LNCAP (cell line): ENCODE data around the gene ANKS6.

Source experiments
- TF ChIP-seq, protein P1 (sequence below): fragments of 450-650 bp; IDR thresholded peaks from 2 replicates; pipeline ENCODE4 v1.5.1; 2017; ENCODE audit warnings: mild to moderate bottlenecking

ANKS6 gene

DNA sequence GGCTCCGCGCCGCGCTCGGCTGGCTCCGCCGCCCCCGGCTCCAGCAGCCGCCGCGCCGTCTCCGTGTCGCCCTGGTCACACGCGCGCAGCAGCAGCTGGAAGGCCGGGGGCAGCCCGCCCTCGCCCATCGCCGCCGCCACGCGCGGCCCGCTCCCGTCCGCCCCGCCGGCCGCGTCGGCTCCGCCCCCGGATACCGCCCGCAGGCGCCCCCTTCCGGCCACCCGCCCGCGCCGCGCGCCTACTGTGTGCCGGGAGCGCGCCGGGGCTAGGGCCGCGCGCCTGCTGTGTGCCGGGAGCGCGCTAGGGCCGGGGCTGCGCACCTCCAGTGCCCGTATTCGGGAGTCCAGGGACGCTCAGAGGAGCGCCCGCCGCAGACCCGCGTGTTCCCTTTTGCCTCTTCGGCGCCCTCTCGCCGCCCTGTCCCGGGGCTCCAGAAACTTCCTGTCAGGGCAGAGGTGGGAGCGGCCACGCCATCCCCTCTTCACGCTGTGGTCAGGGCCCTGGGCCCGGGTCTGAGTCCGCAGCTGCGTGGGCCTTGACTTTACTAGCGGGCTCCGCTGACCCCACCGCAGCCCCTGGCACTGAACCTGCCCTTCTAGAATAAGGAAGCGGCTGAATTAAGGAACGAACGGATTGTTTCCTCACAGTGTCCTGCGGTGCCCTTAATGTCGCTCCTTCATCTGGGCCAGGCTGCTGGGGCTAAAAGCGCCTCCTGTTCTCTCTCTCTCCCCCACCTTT is at the start of gene ANKS6:
Gene ANKS6, minus strand, starts transcription at position 192 of the 738 bp plus-strand sequence. Its CDS starts 64 bp downstream, at position 128.
- TF ChIP-seq, protein P1, sequence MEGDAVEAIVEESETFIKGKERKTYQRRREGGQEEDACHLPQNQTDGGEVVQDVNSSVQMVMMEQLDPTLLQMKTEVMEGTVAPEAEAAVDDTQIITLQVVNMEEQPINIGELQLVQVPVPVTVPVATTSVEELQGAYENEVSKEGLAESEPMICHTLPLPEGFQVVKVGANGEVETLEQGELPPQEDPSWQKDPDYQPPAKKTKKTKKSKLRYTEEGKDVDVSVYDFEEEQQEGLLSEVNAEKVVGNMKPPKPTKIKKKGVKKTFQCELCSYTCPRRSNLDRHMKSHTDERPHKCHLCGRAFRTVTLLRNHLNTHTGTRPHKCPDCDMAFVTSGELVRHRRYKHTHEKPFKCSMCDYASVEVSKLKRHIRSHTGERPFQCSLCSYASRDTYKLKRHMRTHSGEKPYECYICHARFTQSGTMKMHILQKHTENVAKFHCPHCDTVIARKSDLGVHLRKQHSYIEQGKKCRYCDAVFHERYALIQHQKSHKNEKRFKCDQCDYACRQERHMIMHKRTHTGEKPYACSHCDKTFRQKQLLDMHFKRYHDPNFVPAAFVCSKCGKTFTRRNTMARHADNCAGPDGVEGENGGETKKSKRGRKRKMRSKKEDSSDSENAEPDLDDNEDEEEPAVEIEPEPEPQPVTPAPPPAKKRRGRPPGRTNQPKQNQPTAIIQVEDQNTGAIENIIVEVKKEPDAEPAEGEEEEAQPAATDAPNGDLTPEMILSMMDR = peak; percentile 75

DNA sequence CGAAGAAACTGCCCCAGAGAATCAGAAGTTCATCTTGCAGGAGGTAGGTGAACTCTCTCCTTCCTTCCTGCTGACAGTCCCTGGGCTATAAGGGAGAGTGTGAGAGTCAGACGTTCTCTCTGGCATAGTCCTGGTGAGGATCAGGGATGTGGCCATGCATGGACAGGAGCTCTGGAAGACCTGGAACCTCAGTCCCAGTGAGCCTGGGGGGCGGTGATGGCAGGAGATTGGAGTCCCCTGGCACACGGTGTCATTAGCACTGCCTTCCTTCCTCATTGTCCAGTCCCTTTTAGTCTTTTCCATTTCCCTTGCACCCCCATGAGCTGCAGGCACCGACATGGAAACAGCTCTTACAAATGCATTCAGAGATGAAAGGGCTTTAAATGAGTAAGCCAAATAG is 49.7 kb upstream of the ANKS6 start:
- TF ChIP-seq, protein P1 = no peak

DNA sequence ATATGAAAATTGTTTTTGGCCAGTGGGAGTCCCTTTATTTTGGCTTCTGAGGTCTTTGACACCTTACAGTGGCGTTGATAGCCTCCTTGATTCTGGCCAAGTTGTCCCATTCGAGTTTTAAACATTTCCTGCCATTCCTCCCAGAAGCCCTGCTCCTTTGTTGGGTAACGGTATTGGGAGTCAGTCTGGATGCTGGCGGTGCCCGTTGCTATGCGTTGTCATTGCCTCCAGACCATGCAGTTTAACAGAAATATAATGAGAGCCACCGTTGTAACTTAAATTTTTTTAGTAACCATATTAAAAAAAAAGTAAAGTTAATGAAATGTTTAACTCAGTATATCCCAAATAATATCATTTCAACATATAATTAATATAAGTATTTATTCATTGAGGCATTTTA is 46.2 kb upstream of the ANKS6 start:
- TF ChIP-seq, protein P1 = no peak

DNA sequence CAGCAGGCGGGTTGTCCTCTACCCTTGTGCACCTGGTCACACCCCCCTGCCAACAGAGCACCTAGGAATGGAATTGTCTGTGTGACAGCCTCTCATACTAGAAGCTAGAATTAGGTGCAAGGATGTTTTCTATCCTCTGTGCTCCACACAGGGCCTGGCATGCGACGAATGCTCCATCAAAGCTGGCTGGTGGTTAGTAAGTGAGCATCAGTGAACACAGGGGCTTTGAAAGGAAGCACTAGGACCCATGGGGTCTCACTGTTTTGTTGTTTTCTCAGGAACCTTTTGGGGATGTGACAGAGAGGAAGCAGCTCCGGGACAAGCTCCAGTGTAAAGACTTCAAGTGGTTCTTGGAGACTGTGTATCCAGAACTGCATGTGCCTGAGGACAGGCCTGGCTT is 43.4 kb upstream of the ANKS6 start:
- TF ChIP-seq, protein P1 = no peak

DNA sequence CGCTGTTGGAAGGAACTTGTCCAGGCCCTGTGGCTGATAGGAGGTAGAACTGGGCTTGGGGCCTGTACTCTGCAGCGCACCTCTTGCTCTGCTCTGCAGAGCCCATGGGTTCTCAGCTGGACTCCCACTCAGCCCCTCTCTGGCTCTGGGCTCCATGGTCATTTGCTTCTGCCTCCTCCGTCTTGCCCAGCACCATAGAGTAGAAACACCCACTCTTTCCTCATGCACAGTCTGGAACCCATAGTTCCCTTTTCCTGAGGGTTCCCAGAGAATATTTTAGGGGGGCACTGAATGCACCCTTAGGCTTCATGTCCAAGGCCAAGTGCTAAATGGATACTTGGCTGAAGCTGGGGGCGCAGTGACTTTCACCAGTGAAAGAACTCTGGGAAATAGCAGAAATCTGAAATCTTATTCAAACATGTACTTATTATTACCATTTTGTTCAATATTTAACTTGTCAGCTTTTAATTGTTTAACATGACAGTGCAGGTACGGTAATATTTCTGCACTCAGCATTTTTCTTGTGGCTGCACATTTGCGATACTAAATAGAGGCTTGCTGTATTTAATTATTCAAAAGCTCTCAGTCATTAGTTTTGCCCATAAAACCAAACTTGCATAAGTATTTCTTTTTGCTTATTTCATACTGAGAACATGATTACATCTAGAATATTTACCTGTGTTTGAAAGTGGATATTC is 42.7 kb upstream of the ANKS6 start:
- TF ChIP-seq, protein P1 = no peak

DNA sequence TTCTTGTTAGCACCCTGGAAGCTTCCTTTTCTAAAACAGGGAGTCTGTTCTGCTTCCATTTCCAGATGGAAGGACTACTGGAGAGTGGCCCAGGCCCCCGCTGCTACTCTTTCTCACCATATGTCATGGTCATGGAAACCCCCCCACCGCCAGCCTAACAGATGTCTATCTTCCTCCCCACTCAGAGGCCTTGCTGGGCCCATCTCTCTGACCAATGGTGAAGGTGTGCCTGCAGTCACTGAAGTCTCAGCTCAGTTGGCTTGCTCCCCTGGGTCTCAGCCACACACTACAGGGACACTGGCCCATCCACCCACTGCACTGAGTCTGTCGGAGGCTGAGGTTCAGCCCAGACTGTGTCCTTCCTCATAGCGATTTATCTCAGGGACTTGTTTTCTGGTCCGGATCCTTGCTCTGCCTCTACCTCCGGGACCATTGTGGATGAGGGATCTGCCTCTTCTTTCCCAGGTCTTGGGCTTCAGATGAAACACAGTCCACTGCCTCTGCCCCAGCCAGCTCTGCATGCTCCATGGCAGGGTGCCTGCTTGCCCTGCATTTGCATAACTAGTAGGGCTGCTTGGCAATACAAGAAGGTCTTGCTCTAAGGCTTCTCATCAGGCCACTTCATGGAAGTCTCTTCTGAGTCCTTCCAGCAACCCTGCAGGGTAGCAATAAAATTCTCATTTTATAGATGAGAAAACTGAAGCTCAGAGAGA is 42.0 kb upstream of the ANKS6 start:
- TF ChIP-seq, protein P1 = no peak

DNA sequence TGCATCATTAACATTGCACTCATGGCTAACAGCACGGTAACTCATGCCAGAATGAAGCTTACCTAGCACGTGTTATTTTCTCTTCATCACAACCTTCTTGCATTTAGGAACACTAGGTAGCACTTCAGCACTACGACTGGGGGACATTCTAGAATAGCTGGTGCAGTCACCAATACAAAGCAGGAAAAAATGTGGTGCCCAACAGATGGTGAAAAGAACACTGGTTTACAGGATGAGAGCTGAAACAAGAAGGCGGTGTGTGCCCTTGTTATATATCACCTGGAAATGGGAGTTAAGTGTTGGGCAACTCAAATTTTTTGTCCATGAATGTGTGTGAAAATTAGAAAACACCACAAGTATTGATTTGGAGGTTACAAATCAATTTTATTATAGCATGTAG is 41.2 kb upstream of the ANKS6 start:
- TF ChIP-seq, protein P1 = no peak
